Lower leg skin (tissue), 3 donors: Measurements from ENCODE around the gene TOR2A.

ENCODE experiments used
- POLR2A ChIP-seq, 2 donors: fragments of 450-650 bp; IDR thresholded peaks; one replicate each; pipeline ENCODE4 v1.6.1; 2016 to 2017; ENCODE audit warnings: antibody characterized with exemption in 2 of 2, mild to moderate bottlenecking in 1 of 2, moderate library complexity in 1 of 2
- TF ChIP-seq, protein P1 (sequence below), 3 donors: fragments of 450-650 bp; IDR thresholded peaks; one replicate each; pipeline ENCODE4 v1.5.1; 2016; ENCODE audit warnings: antibody characterized with exemption in 3 of 3, mild to moderate bottlenecking in 3 of 3, moderate library complexity in 2 of 3

DNA sequence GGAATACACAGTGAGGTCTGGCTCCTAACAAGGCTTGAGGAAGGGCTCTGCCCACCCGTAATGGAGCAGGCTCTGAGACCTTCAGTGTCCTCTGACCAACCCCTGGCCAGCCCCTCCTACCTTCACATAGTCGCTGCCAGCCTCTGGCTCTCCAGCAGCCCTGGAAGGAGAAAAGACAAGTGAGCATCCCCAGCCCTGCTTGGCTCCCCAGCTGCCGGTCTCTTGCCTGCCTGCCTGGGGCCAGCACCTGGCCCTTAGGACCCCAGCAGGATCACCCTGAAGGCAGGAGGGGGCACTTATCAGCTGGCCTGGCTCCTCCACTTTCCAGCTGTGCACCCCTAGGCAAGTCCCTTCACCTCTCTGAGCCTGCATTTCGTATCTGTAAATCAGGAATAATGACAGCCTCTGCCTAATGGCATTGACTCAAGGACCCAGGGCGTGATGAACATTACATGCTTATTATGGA is 26.4 kb upstream of the TOR2A start:
- TF ChIP-seq, protein P1, sequence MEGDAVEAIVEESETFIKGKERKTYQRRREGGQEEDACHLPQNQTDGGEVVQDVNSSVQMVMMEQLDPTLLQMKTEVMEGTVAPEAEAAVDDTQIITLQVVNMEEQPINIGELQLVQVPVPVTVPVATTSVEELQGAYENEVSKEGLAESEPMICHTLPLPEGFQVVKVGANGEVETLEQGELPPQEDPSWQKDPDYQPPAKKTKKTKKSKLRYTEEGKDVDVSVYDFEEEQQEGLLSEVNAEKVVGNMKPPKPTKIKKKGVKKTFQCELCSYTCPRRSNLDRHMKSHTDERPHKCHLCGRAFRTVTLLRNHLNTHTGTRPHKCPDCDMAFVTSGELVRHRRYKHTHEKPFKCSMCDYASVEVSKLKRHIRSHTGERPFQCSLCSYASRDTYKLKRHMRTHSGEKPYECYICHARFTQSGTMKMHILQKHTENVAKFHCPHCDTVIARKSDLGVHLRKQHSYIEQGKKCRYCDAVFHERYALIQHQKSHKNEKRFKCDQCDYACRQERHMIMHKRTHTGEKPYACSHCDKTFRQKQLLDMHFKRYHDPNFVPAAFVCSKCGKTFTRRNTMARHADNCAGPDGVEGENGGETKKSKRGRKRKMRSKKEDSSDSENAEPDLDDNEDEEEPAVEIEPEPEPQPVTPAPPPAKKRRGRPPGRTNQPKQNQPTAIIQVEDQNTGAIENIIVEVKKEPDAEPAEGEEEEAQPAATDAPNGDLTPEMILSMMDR (IDR thresholded peaks at IDR 0.05), result no peak
- TF ChIP-seq POLR2A (IDR thresholded peaks at IDR 0.05), result no peak
